ENCODE data around the gene SMYD1. TPM values are rescaled to one million over a fixed set of nuclear protein-coding genes. Genes with fewer than 3 reads are reported as not detected.

Gene SMYD1
- total and polyA plus RNA-seq, 5 experiments from 2014 or later = not detected

DNA sequence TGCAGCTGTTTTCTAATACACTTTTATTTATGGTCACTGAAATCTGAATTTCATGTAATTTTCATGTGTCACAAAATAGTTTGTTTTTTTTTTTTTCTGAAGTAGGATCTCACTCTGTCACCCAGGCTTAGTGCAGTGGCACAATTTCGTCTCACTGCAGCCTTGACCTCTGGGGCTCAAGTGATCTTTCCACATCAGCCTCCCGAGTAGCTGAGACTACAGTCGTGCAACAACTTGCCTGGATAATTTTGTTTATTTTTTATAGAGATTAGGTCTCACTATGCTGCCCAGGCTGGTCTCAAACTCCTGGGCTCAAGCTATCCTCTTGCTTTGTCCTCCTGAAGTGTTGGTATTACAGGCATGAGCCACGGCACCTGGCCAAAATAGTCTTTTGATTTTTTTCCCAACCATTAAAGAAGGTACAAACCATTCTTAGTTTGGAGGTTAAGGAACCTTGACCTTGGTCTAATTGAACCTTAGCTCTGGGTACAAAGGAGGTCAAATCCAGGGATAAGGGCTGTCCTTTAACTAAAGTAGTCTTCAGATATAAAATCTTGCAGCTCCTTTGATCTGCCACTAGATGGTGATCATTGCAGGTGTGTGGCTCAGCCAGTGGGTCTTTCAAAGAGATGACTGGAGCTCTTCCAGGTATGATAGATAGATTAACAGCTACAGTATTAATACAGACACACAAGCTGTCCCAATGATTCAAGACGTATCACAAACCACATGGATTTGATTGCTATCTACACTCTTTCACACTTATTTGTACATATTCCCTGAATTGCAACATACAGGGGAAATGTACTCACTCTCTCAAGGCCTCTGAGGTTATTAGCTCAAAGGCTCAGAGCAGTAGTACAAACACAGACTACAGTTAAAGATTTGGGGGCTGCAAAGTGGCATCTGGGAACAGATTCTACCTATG is 7.4 kb upstream of the SMYD1 start:
- peak in 7 of 10 donors; percentile 16 to 65 (median 58) for DNase-seq
- H3K36me3 Mint-ChIP-seq = no peaks in the 10 kb centered on the region
- POLR2A ChIA-PET = interaction anchor here (0.6 to 1.4 kb wide), 3 partner anchors 45 to 114 kb away, joined by 3 to 6 read pairs (median 4); partner anchors contain the start of gene THNSL2
- no peak overlapping the region for H3K27ac Mint-ChIP-seq
- no peaks in the 10 kb centered on the region for H3K27me3 Mint-ChIP-seq
- peak; percentile 24 to 34 for ATAC-seq
- peaks cover 11 to 24% (median 19%) of the 10 kb centered on the region in 4 donors for H3K4me1 Mint-ChIP-seq
- no peak overlapping the region for H3K4me3 Mint-ChIP-seq
- H3K9me3 Mint-ChIP-seq = no peaks in the 10 kb centered on the region

DNA sequence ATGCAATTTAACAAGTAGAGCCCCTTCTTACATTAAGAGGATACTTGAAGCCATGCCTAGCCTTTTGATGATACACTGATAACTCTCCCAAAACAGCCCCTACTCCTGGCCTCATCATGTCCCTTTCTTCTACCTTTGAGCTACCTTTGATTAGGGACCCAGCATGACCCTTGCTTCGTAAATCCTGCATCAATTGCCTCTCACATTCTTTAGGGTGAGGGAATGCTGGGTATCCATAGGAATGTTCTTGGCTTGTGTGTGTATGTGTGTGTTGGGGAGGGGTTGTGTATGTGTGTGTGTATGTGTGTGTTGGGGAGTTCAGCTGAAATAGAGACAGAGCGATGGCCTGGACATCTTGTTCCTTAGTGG is 6.7 kb upstream of the SMYD1 start:
- ATAC-seq = no peak

DNA sequence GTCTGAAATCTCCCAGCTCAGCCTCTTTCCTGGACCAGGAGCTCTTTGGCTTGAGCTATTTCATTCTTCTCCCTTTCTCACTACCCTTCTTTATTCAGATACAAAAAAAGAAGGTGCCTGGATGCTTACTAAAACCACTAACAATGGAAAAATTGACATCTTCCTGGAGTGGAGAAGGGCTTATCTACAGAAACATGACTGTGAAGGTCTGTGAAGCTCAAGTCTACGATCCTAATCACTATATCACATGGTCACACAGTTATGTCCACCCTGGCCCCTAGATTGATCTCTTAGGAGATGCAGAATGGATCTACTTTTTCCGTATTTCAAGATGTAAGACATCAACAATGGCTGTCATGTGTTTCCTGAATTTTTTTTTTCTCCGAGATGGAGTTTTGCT is 6.3 kb upstream of the SMYD1 start:
- peaks cover 6 to 18% (median 11%) of the 10 kb centered on the region in 4 donors for H3K4me1 Mint-ChIP-seq
- no peaks in the 10 kb centered on the region for H3K36me3 Mint-ChIP-seq
- ATAC-seq (no peak), DNase-seq (no peak)
- no peak overlapping the region for H3K4me3 Mint-ChIP-seq
- POLR2A ChIA-PET = no interaction called here
- H3K9me3 Mint-ChIP-seq = no peaks in the 10 kb centered on the region
- H3K27me3 Mint-ChIP-seq = no peaks in the 10 kb centered on the region
- no peak overlapping the region for H3K27ac Mint-ChIP-seq

More for the DNA sequence above, 6.7 kb upstream of the SMYD1 start:
- no peak for DNase-seq
- Mint-ChIP-seq H3K9me3 (no peaks in the 10 kb centered on the region), H3K4me3 (no peak overlapping the region), H3K27me3 (no peaks in the 10 kb centered on the region), H3K36me3 (no peaks in the 10 kb centered on the region), H3K27ac (no peak overlapping the region), H3K4me1 (peaks cover 8 to 22% (median 15%) of the 10 kb centered on the region in 4 donors)
- POLR2A ChIA-PET = interaction anchor here (1.4 kb wide), 1 partner anchor 109 kb away, joined by 6 read pairs; the partner anchor contains the start of gene THNSL2

DNA sequence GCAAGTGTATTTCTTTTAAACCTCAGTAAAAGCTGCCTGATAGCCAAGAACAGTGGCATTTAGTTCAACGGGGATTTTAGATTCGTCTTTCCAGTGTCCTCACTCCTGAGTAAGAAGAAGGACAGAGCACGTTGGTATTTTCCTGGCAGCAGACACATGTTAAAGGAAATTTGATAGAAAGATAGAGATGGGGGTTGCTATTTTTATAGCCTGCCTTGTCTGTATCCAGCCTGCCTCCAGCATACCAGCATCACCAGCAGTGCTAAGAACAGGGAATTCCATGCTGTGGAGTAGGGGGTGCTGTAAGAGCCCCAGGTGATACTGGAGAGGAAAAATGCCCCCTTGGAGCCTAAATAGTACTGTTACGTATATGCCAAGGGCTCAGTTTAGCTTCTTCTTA is 1.1 kb upstream of the SMYD1 start:
- H3K27ac Mint-ChIP-seq = no peak overlapping the region
- H3K4me3 Mint-ChIP-seq = no peak overlapping the region
- no peaks in the 10 kb centered on the region for H3K36me3 Mint-ChIP-seq
- H3K4me1 Mint-ChIP-seq = no peaks in the 10 kb centered on the region
- POLR2A ChIA-PET = no interaction called here
- no peaks in the 10 kb centered on the region for H3K9me3 Mint-ChIP-seq
- H3K27me3 Mint-ChIP-seq = no peaks in the 10 kb centered on the region
- no peak for DNase-seq
- ATAC-seq = no peak

DNA sequence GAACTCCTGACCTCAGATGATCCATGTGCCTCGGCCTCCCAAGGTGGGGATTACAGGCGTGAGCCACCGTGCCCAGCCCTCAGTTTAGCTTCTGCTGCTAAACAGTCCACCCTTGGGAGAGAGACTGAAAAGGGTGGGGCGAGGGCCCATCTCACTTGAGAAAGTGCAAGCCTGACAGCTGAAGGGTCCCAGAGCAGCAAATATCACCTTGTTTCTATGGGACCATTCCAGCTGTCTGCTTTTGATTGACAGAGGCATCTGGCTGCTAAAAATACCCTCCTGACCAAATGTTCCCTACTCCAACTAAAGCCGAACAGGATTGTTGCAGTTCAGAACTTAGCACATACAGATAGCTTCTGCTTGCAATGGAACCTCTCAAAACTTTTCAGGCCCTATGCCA is 436 bp upstream of the SMYD1 start:
- Mint-ChIP-seq H3K9me3 (no peaks in the 10 kb centered on the region), H3K27me3 (no peaks in the 10 kb centered on the region), H3K36me3 (no peaks in the 10 kb centered on the region), H3K27ac (no peak overlapping the region), H3K4me3 (no peak overlapping the region), H3K4me1 (no peaks in the 10 kb centered on the region)
- no peak for DNase-seq
- POLR2A ChIA-PET = no interaction called here
- no peak for ATAC-seq

DNA sequence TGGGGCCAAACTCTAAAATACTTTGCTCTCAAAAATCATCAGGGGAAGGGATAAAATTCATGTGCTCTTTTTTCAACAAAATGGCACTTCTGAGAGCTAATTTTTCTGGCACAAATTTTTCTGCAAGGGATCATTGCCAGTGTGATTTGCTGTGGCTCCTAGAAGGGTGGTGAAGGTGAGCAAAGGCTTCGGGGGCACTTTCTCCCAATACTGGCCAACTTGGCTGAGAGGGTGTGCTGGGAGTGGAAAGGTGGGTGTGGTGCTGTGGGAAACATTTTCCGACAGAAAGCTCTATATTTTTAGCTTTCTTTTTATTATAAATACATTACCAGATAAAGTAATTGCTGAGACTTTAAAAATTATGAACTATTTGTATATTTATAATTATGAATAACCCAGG is 419 bp downstream of the SMYD1 start:
- Mint-ChIP-seq H3K9me3 (peaks cover 0 to 2% (median 0%) of the 10 kb centered on the region in 9 donors), H3K27ac (no peak overlapping the region), H3K27me3 (no peaks in the 10 kb centered on the region), H3K4me1 (no peaks in the 10 kb centered on the region), H3K36me3 (peaks cover 0 to 2% (median 0%) of the 10 kb centered on the region in 3 donors), H3K4me3 (no peak overlapping the region)
- no peak for ATAC-seq
- DNase-seq = no peak
- POLR2A ChIA-PET = no interaction called here

DNA sequence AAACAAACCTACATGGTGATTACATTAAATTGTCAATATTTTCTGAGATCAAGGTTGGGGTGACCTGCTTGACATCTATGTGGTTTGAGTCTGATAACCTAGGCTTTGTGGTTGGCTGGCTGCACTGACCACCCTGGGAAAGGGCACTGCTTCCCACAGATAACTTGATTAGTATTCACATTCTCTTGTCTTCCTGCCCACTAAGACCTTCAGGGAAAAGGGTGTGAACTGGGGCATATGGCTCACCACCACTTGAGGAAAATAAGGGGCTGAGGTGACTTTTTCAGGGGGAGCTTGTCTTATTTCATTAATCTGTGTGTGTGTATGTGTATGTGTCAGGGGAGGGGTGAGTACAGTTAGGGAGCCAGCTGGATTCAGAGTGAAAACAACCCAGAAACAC is 1.5 kb downstream of the SMYD1 start:
- no peaks in the 10 kb centered on the region for H3K4me1 Mint-ChIP-seq
- POLR2A ChIA-PET = no interaction called here
- ATAC-seq = no peak

DNA sequence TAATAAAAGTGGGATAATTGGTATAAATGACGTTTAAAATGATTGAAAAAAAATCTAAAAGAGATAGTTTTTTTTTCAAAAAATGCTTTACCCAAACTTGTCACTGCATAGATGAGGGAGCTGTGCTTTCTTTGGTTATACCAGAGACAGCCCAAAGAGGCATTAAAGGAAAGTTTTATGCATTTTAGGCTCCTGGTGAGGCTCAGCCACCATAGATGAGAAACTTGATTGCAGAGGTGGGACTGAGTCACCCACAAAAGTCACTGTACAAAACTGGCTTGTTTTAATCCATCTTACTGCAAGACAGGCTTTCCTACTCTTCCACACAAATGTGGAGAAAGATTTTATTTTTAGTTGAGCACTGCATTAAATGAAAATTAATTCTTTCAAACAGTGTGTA is 2.4 kb downstream of the SMYD1 start:
- POLR2A ChIA-PET = no interaction called here
- Mint-ChIP-seq H3K4me3 (no peak overlapping the region), H3K36me3 (peaks cover 0 to 12% (median 3%) of the 10 kb centered on the region in 3 donors), H3K27me3 (no peaks in the 10 kb centered on the region), H3K27ac (no peak overlapping the region), H3K4me1 (no peaks in the 10 kb centered on the region), H3K9me3 (peaks cover 0 to 6% (median 0%) of the 10 kb centered on the region in 9 donors)
- ATAC-seq (no peak), DNase-seq (no peak)

More for the DNA sequence above, 1.5 kb downstream of the SMYD1 start:
- DNase-seq = no peak
- no peaks in the 10 kb centered on the region for H3K27me3 Mint-ChIP-seq
- H3K9me3 Mint-ChIP-seq = peaks cover 0 to 6% (median 0%) of the 10 kb centered on the region in 9 donors
- no peak overlapping the region for H3K4me3 Mint-ChIP-seq
- H3K27ac Mint-ChIP-seq = no peak overlapping the region
- H3K36me3 Mint-ChIP-seq = peaks cover 0 to 12% (median under 1%) of the 10 kb centered on the region in 3 donors

DNA sequence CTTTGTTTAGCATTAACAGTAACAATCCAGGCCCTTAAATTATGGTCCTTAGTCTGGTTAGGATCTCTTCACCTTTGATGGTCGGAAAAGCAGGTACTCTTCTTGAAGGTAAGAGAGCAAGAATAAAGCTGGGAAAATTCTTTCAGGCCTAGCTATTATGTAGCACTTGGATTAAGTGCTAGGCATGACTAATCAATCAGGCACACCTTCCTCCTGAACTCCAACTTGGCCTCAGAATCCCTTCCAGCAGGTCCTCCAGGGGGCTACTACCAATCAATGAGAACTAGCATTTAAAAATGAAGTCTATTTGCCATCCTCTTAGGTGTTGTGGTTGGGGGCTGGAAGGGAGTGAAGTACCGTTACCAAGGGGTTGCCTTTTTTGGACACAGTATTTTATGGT is 3.7 kb downstream of the SMYD1 start:
- Mint-ChIP-seq H3K4me3 (no peak overlapping the region), H3K27me3 (peaks cover 0 to 2% (median 0%) of the 10 kb centered on the region in 5 donors), H3K27ac (no peak overlapping the region), H3K36me3 (peaks cover 0 to 12% (median 3%) of the 10 kb centered on the region in 3 donors), H3K9me3 (peaks cover 0 to 6% (median 0%) of the 10 kb centered on the region in 9 donors), H3K4me1 (peaks cover 0 to 2% (median 0%) of the 10 kb centered on the region in 4 donors)
- no peak for DNase-seq
- POLR2A ChIA-PET = no interaction called here
- no peak for ATAC-seq

DNA sequence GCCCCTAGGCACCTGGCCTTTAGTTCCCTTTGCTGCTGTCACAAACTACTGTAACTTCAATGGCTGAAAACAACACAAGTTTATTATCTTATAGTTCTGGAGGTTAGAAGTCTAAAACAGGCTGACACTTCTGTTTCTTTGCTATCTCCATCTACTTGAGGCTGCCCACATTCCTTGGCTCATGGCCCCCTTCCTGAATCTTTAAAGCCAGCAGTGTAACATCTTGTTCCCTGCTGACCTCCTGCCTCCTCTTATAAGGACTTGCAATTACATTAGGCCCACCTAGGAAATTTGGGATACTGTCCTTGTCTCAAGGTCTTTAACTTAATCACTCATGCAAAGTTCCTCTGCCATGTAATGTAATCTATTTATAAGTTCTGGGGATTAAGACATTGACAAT is 6.5 kb downstream of the SMYD1 start:
- Mint-ChIP-seq H3K4me1 (peaks cover 0 to 2% (median 0%) of the 10 kb centered on the region in 4 donors), H3K4me3 (no peak overlapping the region)
- POLR2A ChIA-PET = no interaction called here

DNA sequence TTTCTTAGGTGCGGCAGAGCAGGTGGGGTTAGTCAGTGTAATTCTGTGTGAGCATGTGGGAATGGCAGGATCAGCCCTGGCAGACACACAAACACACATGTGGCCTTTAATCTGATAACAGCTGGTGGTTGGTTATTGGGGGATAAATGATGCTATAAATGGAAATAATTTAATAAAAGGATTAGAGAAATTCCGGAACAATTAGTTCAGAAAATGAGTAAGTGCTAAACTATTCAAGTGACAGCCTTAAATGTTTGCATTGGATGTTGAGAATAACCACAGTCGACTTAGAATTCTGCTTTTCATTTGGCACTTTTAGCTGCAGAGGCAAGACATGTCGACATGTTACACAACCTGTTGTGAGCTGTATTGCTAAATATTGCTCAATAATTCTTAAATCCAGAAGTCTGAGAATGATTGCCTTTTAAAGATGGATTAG is 7.2 kb downstream of the SMYD1 start:
- ATAC-seq = no peak
- Mint-ChIP-seq H3K27ac (no peak overlapping the region), H3K4me3 (no peak overlapping the region), H3K9me3 (peaks cover 0 to 6% (median 0%) of the 10 kb centered on the region in 9 donors), H3K27me3 (peaks cover 0 to 2% (median 0%) of the 10 kb centered on the region in 5 donors), H3K36me3 (peaks cover 0 to 12% (median 3%) of the 10 kb centered on the region in 3 donors), H3K4me1 (peaks cover 0 to 2% (median 0%) of the 10 kb centered on the region in 4 donors)
- DNase-seq = no peak
- POLR2A ChIA-PET = no interaction called here

More for the DNA sequence above, 6.5 kb downstream of the SMYD1 start:
- no peak for DNase-seq
- Mint-ChIP-seq H3K27me3 (peaks cover 0 to 2% (median 0%) of the 10 kb centered on the region in 5 donors), H3K9me3 (peaks cover 0 to 6% (median 0%) of the 10 kb centered on the region in 9 donors), H3K36me3 (peaks cover 0 to 12% (median 3%) of the 10 kb centered on the region in 3 donors), H3K27ac (no peak overlapping the region)
- ATAC-seq = no peak

DNA sequence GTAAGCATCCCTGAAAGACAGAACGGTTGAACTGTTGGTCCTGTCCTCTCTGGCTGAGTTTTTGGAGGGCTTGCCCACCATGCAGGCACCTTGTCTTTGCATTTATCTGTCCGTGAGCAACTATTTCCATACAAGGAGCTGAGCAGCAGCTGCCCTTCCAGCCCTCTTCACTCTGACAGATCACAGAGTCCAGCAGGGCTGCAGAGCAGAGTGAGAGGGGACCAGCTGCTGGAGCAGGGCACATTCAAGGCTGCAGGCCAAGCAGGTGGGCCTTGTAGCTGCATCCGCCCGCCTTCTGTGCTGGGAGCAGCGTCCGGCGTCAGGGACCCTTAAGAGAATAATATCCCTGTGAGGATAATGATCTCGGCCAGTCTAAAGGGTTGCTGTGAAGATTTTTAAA is 9.5 kb downstream of the SMYD1 start:
- Mint-ChIP-seq H3K36me3 (peaks cover 0 to 12% (median 3%) of the 10 kb centered on the region in 3 donors), H3K9me3 (peaks cover 0 to 6% (median 0%) of the 10 kb centered on the region in 9 donors), H3K27me3 (peaks cover 0 to 2% (median 0%) of the 10 kb centered on the region in 5 donors), H3K27ac (no peak overlapping the region), H3K4me1 (peaks cover 0 to 2% (median 0%) of the 10 kb centered on the region in 4 donors), H3K4me3 (no peak overlapping the region)
- ATAC-seq = no peak
- POLR2A ChIA-PET = no interaction called here
- no peak for DNase-seq

DNA sequence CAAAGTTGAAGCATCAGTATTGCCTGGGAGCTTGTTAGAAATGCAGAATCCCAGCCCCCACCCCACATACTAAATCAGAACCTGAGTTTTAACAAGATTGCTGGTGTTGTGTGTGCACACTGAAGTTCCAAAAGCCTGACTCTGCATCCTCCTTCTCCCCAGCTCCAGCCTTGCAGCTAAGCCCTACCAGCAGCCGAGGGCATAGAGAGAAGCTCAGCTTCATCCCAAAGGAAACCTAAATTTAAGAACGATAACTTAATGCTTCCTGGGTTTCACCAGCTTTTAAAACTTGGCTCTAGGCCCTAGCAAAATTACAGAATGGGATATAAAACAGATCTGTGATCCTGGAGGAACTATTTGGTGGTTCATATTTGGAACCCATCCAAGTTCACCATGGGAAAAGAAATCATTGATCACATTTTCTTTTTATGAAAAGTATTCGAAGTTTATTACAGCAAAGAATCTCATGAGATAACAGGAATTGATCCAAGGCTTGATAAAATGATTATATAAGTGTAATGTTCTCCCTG is 11.1 kb downstream of the SMYD1 start:
- H3K36me3 Mint-ChIP-seq = peaks cover 0 to 3% (median 3%) of the 10 kb centered on the region in 3 donors
- peaks cover 0 to 2% (median 0%) of the 10 kb centered on the region in 5 donors for H3K27me3 Mint-ChIP-seq
- no peak overlapping the region for H3K27ac Mint-ChIP-seq
- no peak for DNase-seq
- H3K4me3 Mint-ChIP-seq = no peak overlapping the region
- POLR2A ChIA-PET = no interaction called here
- peaks cover 0 to 3% (median 0%) of the 10 kb centered on the region in 9 donors for H3K9me3 Mint-ChIP-seq
- H3K4me1 Mint-ChIP-seq = peaks cover 0 to 2% (median 0%) of the 10 kb centered on the region in 4 donors
- no peak for ATAC-seq

Measured in naive thymus-derived CD8-positive, alpha-beta T cell (primary cell).